Activated T-cell treated with anti-CD3 and anti-CD28 coated beads for 24 hours (primary cell): Measurements from ENCODE around the gene LINS1.
A peak's percentile ranks its signal among the peaks of the same experiment; 100 is the strongest.

Source experiments
- DNase-seq: peaks from one replicate; pipeline ENCODE4 v3.0.0-alpha.2; 2020; ENCODE audit warnings: low read depth

The LINS1 gene, protein sequence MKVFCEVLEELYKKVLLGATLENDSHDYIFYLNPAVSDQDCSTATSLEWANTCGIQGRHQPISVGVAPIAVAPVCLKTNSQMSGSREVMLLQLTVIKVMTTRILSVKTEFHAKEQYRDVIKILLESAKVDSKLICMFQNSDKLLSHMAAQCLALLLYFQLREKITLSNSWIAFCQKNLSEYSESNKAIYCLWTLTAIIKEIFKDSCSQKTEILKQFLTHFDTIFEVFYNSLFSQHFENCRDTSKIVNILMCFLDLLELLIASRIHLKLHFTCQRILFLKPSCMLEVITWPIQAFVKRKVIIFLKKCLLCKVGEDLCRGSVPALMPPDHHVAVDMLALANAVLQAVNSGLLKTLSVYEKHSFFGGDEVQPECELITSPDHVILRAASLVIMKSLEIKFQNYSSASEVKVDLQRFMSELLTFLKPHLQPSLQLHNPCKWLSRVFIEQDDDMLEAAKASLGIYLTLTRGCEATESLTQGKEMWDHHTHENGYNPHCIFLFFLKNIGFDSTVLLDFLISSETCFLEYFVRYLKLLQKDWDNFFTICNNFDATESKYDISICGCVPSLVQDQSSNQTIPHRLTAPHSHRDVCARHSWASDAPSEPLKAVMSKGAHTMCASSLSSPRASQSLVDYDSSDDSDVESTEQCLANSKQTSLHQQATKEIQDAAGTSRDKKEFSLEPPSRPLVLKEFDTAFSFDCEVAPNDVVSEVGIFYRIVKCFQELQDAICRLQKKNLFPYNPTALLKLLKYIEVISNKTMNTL

GRCh38 chr15:100602064-100602822 is at the start of gene LINS1, which contains the start of gene ASB7:
Gene LINS1, minus strand, starts transcription at chr15:100602184. Its CDS starts 21,342 bp downstream, at chr15:100580842.
Gene ASB7, plus strand, starts transcription at chr15:100602589. Its CDS starts 9,628 bp downstream, at chr15:100612217.
- DNase-seq, result peak; percentile 100

DNA sequence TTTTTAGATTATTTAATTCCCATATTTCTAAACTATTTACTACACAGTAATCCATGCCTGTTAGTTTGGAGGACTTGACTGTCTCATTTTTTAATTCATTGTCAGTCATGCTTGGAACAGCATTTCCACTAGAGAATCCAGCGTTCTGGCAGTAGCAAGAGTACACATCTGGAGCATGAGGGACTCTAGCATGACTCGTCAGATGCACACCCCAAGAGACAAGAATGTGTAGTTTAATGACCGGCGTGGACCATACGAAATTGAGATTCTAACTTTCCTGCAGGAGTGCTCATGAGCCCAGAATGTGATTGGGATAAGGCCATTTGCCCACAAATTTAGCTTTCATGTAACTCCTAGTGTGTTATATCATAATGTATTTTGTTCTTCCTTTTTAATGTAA is 49.3 kb upstream of the LINS1 start:
- no peak for DNase-seq

GRCh38 chr15:100650685-100651084 is 48.7 kb upstream of the LINS1 start:
- no peak for DNase-seq

DNA sequence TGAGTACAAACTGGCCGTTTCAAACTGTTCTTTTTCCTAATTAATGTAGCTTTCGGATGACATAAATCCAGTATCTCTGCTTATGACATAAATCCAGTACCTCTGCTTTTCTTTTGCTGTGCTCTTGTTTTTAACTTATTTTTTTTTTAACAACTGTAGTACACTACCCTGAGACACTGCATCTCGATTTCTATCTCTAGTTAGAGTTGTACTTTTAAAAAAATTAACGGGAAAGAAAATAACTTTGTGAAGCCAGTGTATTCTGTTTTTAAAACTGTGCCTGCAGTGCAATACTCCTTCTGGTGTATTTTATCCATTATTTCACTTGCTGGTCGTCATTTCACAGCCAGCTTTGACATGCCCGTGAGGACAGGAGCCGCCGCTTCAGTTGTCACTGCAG is 47.0 kb upstream of the LINS1 start:
- no peak for DNase-seq

DNA sequence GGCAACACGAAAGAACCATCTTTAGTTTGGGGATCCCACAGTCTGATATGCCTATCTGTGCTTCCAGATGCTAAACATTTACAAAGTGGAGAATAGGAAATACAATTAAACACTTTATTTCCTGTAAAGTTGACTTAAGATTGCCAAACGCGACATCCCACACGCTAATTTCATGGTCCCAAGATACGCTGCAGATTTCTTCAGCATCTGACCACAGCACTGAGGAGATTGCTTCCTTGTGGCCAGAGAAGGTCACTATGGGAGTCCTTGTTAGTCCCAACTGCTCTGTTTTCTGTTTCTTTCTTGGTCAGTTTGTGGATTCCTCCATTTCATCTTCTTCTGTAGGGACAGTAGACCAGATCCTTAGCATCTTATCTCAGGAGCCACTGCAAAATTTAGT is 43.7 kb upstream of the LINS1 start:
- DNase-seq, result no peak

- no peak for DNase-seq
Measured at GRCh38 chr15:100642950-100643338, 41.0 kb upstream of the LINS1 start.

DNA sequence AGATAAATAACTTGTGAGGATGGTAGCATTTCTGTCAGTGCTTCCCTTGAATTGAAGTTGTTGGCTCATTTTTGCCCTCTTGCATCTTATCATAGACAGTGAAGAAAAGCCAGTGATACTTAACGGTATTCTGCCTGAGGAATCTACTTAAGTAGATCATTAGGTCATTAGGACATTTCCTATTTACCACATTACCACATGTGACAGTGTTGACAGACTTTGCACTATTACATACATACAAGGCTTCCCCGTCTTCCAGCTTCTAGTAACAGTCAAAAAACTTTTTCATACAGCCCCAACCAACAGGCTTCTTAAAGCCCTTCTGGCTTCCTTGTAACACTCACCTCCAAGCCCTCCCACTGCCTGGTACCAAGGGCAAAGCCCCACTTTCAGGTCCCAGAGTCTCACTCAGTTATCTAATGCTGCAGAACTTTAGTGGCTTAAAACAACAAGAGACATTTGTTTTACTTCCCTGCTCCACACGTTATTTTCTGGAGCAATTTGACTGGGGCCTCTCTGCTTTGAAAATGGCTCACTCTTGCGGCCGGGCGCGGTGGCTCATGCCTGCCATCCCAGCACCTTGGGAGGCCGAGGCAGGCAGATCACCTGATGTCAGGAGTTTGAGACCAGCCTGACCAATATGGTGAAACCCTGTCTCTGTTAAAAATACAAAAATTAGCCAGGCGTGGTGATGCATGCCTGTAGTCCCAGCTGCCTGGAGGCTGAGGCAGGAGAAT is 40.4 kb upstream of the LINS1 start:
- no peak for DNase-seq

- DNase-seq, result no peak
Measured at GRCh38 chr15:100638177-100638730, 36.3 kb upstream of the LINS1 start.

GRCh38 chr15:100635406-100636071 is 33.6 kb upstream of the LINS1 start:
- no peak for DNase-seq

- no peak for DNase-seq
Measured at GRCh38 chr15:100633763-100634075, 31.7 kb upstream of the LINS1 start.

DNA sequence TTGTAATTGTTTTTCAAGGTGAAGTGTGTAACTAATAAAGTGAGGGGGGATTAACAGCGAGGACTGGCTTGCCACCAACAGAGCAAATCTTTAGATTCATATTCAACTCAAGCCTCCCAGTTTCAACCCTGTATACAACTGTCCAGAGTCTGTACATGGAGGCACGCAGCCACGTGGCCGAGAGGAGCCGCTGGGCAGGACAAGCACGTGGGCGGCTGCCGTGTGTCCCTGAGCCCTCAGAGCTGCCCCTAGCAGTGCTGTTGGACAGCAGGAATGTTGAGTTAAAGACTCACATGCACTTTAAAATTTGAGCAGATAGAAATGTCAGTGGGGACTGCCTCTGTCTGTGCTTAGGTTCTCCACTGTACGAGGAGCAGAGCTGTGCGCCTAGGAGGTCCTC is 29.8 kb upstream of the LINS1 start:
- no peak for DNase-seq

- no peak for DNase-seq
Measured at GRCh38 chr15:100628746-100629145, 26.8 kb upstream of the LINS1 start.

- peak; percentile 64 for DNase-seq
Measured at GRCh38 chr15:100627789-100628395, 25.9 kb upstream of the LINS1 start.

GRCh38 chr15:100623301-100623700 is 21.3 kb upstream of the LINS1 start:
- no peak for DNase-seq

GRCh38 chr15:100616700-100617099 is 14.7 kb upstream of the LINS1 start:
- DNase-seq, result no peak

- DNase-seq, result no peak
Measured at GRCh38 chr15:100615801-100616200, 13.8 kb upstream of the LINS1 start.

DNA sequence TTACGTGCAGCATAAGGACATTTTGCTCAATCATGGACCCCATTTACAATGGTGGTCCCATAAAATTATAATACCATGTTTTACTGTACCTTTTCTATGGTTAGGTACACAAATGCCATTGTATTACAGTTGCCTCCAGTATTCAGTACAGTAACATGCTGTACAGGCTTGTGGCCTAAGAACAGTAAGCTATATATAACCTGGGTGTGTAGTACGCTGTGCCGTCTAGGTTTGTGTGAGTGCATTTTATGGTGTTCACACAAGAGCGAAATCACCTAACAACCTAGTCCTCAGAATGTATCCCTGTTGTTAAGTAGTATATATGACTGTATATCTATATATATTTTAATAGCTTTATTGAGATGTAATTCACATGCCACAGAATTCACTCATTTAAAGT is 12.9 kb upstream of the LINS1 start:
- no peak for DNase-seq

GRCh38 chr15:100614336-100614735 is 12.4 kb upstream of the LINS1 start:
- DNase-seq, result no peak

DNA sequence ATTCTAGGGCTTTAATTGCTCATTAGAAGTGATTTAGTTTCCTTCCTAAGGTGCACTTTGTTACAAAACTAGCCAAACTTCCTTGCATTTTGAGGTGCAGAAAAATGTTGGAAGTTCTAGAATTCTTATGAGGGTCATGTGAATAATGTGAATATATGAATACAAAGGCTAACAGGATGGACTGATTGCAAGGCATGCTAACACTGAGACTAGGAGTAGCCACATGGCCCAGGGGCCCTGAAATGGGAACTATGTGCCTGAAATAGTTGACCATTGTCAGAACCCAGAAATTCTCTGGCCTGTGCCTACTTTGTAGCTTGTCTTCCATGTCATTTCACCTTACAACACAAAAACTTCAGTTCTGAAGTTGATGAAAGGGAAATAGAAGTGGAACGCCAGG is 11.2 kb upstream of the LINS1 start:
- no peak for DNase-seq

DNA sequence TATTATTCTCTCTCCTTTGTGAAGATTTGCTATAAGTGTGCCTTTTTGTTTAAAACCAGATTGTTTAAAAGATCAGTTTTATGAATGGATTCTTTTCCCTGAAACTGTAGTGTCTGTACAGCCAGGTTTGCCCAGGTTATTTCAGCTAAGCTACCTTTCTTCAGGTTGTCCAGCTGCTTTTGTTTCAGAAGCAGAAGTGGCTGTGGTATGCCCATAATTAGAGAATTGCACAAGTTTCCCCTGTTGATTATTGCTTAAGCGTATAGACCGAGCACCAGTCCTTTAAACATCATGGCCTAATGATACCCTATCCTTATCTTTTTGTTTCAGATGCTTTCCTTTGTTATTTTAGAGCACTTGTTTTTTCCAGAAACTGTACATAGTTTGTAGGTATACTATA is 10.6 kb upstream of the LINS1 start:
- DNase-seq, result no peak
